ENCODE measurements around the gene KATNB1.

DNA sequence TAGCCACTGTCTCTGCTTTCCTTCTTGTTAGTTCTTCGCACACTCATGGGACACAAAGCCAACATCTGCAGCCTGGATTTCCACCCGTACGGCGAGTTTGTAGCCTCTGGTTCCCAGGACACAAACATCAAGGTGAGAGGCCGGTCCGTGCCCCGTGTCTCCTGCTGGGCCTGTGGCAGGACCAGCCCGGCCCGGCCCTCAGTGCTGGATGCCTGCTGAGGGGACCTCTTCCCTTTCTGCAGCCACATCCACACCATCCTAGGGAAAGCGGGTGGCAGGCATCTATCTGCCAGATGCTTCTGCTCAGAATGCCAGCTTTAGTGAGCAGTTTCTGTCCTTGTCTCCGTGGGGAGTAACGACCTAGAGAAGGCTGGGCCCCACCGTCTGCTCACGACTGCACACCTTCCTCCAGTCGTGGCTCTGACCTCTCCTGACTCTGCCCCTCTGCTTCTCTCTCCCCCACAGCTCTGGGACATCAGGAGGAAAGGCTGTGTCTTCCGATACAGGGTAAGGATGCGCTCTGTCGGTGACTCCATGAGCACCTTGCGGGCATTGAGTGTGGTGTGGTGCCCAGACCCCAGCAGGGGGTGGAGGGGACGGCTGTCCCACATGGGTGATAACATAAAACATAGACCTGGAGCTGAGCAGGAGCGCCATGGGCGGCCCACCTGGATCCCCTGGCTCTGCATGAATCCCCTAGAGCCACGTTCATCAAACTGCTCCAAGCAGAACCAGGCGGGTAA is 15.4 kb downstream of the KATNB1 start:
- TF ChIP-seq, protein P1, sequence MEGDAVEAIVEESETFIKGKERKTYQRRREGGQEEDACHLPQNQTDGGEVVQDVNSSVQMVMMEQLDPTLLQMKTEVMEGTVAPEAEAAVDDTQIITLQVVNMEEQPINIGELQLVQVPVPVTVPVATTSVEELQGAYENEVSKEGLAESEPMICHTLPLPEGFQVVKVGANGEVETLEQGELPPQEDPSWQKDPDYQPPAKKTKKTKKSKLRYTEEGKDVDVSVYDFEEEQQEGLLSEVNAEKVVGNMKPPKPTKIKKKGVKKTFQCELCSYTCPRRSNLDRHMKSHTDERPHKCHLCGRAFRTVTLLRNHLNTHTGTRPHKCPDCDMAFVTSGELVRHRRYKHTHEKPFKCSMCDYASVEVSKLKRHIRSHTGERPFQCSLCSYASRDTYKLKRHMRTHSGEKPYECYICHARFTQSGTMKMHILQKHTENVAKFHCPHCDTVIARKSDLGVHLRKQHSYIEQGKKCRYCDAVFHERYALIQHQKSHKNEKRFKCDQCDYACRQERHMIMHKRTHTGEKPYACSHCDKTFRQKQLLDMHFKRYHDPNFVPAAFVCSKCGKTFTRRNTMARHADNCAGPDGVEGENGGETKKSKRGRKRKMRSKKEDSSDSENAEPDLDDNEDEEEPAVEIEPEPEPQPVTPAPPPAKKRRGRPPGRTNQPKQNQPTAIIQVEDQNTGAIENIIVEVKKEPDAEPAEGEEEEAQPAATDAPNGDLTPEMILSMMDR (IDR thresholded peaks at IDR 0.05): no peak
- no peak for TF ChIP-seq FOXK1 (CRISPR knock-in tag; IDR thresholded peaks at IDR 0.05)
- TF ChIP-seq, protein P2, sequence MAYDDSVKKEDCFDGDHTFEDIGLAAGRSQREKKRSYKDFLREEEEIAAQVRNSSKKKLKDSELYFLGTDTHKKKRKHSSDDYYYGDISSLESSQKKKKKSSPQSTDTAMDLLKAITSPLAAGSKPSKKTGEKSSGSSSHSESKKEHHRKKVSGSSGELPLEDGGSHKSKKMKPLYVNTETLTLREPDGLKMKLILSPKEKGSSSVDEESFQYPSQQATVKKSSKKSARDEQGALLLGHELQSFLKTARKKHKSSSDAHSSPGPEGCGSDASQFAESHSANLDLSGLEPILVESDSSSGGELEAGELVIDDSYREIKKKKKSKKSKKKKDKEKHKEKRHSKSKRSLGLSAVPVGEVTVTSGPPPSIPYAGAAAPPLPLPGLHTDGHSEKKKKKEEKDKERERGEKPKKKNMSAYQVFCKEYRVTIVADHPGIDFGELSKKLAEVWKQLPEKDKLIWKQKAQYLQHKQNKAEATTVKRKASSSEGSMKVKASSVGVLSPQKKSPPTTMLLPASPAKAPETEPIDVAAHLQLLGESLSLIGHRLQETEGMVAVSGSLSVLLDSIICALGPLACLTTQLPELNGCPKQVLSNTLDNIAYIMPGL (CRISPR knock-in tag; IDR thresholded peaks at IDR 0.05): no peak
- TF ChIP-seq, protein P3, sequence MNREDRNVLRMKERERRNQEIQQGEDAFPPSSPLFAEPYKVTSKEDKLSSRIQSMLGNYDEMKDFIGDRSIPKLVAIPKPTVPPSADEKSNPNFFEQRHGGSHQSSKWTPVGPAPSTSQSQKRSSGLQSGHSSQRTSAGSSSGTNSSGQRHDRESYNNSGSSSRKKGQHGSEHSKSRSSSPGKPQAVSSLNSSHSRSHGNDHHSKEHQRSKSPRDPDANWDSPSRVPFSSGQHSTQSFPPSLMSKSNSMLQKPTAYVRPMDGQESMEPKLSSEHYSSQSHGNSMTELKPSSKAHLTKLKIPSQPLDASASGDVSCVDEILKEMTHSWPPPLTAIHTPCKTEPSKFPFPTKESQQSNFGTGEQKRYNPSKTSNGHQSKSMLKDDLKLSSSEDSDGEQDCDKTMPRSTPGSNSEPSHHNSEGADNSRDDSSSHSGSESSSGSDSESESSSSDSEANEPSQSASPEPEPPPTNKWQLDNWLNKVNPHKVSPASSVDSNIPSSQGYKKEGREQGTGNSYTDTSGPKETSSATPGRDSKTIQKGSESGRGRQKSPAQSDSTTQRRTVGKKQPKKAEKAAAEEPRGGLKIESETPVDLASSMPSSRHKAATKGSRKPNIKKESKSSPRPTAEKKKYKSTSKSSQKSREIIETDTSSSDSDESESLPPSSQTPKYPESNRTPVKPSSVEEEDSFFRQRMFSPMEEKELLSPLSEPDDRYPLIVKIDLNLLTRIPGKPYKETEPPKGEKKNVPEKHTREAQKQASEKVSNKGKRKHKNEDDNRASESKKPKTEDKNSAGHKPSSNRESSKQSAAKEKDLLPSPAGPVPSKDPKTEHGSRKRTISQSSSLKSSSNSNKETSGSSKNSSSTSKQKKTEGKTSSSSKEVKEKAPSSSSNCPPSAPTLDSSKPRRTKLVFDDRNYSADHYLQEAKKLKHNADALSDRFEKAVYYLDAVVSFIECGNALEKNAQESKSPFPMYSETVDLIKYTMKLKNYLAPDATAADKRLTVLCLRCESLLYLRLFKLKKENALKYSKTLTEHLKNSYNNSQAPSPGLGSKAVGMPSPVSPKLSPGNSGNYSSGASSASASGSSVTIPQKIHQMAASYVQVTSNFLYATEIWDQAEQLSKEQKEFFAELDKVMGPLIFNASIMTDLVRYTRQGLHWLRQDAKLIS (CRISPR knock-in tag; IDR thresholded peaks at IDR 0.05; ENCODE audit: borderline replicate concordance): no peak
- TF ChIP-seq, protein P4, sequence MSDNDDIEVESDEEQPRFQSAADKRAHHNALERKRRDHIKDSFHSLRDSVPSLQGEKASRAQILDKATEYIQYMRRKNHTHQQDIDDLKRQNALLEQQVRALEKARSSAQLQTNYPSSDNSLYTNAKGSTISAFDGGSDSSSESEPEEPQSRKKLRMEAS (CRISPR knock-in tag; IDR thresholded peaks at IDR 0.05): no peak
- no peak for TF ChIP-seq RELA (CRISPR knock-in tag; IDR thresholded peaks at IDR 0.05; ENCODE audit: borderline replicate concordance)
